Tibial artery (tissue), 4 donors: Measurements from ENCODE around the gene SUSD6.
"Not testable (repeated sequence)": the region's sequence is repeated elsewhere in the genome, so short reads cannot be mapped to it uniquely, and the experiment has no call there.

Experiments
- DNase-seq, 2 donors: peaks; one replicate each; pipeline ENCODE4 v3.0.0-alpha.2; 2019
- H3K27ac ChIP-seq, 2 donors: fragments of 200-600 bp; sonication (generic) in 1 of 2; 1 replicate in 1 of 2; 2 replicates in 1 of 2; pipeline ENCODE4 v1.5.1; 2018 to 2019; ENCODE audit warnings: mild to moderate bottlenecking in 1 of 2
- H3K27me3 ChIP-seq, 2 donors: fragments of 200-600 bp; sonication (generic) in 1 of 2; one replicate each; pipeline versions ENCODE4 v1.5.1 to v1.6.0; 2016 to 2019
- H3K36me3 ChIP-seq, 3 donors: fragments of 200-600 bp; sonication (generic) in 2 of 3; one replicate each; pipeline ENCODE4 v1.5.1; 2016 to 2019; ENCODE audit warnings: mild to moderate bottlenecking in 2 of 3
- H3K4me1 ChIP-seq, 4 donors: fragments of 200-600 bp; sonication (generic) in 2 of 4; 1 replicate in 3 of 4; 2 replicates in 1 of 4; pipeline ENCODE4 v1.5.1; 2016 to 2019
- H3K4me3 ChIP-seq, 2 donors: fragments of 200-600 bp; sonication (generic) in 1 of 2; 1 replicate in 1 of 2; 2 replicates in 1 of 2; pipeline ENCODE4 v1.5.1; 2018 to 2019; ENCODE audit warnings: mild to moderate bottlenecking in 2 of 2
- H3K9me3 ChIP-seq, 3 donors: fragments of 200-600 bp; sonication (generic) in 1 of 3; one replicate each; pipeline ENCODE4 v1.5.1; 2016 to 2019
- CTCF ChIP-seq, 2 experiments: fragments of 200-600 bp in 1 of 2; fragments of 450-650 bp in 1 of 2; IDR thresholded peaks; one replicate each; pipeline ENCODE4 v1.5.1; 2017 to 2019; ENCODE audit warnings: antibody characterized with exemption in 2 of 2, mild to moderate bottlenecking in 1 of 2, moderate library complexity in 1 of 2
- intact Hi-C: fragments of 100-400 bp; cut with DNase I; formaldehyde crosslinking; loops from one replicate; pipeline ENCODE4 v1.15.0; 2023; ENCODE audit warnings: low total_unique reads

The SUSD6 gene

GRCh38 chr14:69713993-69714679, 102.7 kb downstream of the SUSD6 start:
- no peak for TF ChIP-seq CTCF (IDR thresholded peaks at IDR 0.05)
- Histone ChIP-seq H3K27me3 (no peaks in the 10 kb centered on the region), H3K4me3 (no peak overlapping the region), H3K9me3 (no peaks in the 10 kb centered on the region), H3K4me1 (peaks cover 0 to 60% (median 50%) of the 10 kb centered on the region in 4 donors), H3K27ac (no peak overlapping the region), H3K36me3 (peaks cover 12 to 33% (median 19%) of the 10 kb centered on the region in 3 donors)
- no peak for DNase-seq
- intact Hi-C loops: no loop called here

- intact Hi-C loops: no loop called here
- peaks cover 0 to 65% (median 60%) of the 10 kb centered on the region in 4 donors for H3K4me1 ChIP-seq
- H3K9me3 ChIP-seq: no peaks in the 10 kb centered on the region
- no peaks in the 10 kb centered on the region for H3K27me3 ChIP-seq
- H3K4me3 ChIP-seq: no peak overlapping the region
- H3K36me3 ChIP-seq: peaks cover 5 to 15% (median 6%) of the 10 kb centered on the region in 3 donors
- no peak for TF ChIP-seq CTCF (IDR thresholded peaks at IDR 0.05)
- peak; percentile 78 to 92 for DNase-seq
- H3K27ac ChIP-seq: peak overlapping the region; percentile 44 to 57
Observed at GRCh38 chr14:69715725-69716477, 104.5 kb downstream of the SUSD6 start.

- Histone ChIP-seq H3K4me1 (peaks cover 0 to 58% (median 53%) of the 10 kb centered on the region in 4 donors), H3K4me3 (no peak overlapping the region), H3K27ac (peak overlapping the region; percentile 44 to 57), H3K27me3 (no peaks in the 10 kb centered on the region), H3K9me3 (no peaks in the 10 kb centered on the region), H3K36me3 (peaks cover 0 to 8% (median 0%) of the 10 kb centered on the region in 3 donors)
- DNase-seq: peak in 1 of 2 donors; percentile 42
- no peak for TF ChIP-seq CTCF (IDR thresholded peaks at IDR 0.05)
- intact Hi-C loops: no loop called here
Observed at GRCh38 chr14:69716478-69717187, 105.2 kb downstream of the SUSD6 start.

GRCh38 chr14:69718614-69719013, 107.2 kb downstream of the SUSD6 start:
- peak overlapping the region in 1 of 2 donors; percentile 46 for H3K27ac ChIP-seq

GRCh38 chr14:69719501-69719951, 108.1 kb downstream of the SUSD6 start:
- intact Hi-C loops: no loop called here
- DNase-seq: peak; percentile 67 to 72
- H3K27ac ChIP-seq: peak overlapping the region; percentile 37 to 46
- H3K4me1 ChIP-seq: peaks cover 0 to 39% (median 30%) of the 10 kb centered on the region in 4 donors
- no peak overlapping the region for H3K4me3 ChIP-seq
- TF ChIP-seq CTCF (IDR thresholded peaks at IDR 0.05): no peak
- no peaks in the 10 kb centered on the region for H3K9me3 ChIP-seq
- no peaks in the 10 kb centered on the region for H3K27me3 ChIP-seq
- H3K36me3 ChIP-seq: peaks cover 0 to 2% (median 0%) of the 10 kb centered on the region in 3 donors

More at GRCh38 chr14:69718614-69719013, 107.2 kb downstream of the SUSD6 start:
- H3K27me3 ChIP-seq, intact Hi-C loops, H3K9me3 ChIP-seq, H3K4me3 ChIP-seq, H3K36me3 ChIP-seq, DNase-seq: not testable (repeated sequence)
- H3K4me1 ChIP-seq: peaks cover 0 to 39% (median 33%) of the 10 kb centered on the region in 4 donors
